Liver (tissue), 9 donors: Measurements from ENCODE around the gene GALNT8. TPM values are rescaled to one million over a fixed set of nuclear protein-coding genes. Genes with fewer than 3 reads are reported as not detected.

Experiments used
- DNase-seq: peaks from one replicate; pipeline ENCODE4 v3.0.0-alpha.2; 2017; ENCODE audit warnings: low spot score
- H3K27ac ChIP-seq, 2 donors: one replicate each; pipeline ENCODE4 v1.7.0; 2013; ENCODE audit warnings: inconsistent platforms in 2 of 2, low read length in 2 of 2, control low read depth in 1 of 2, low read depth in 1 of 2, mild to moderate bottlenecking in 1 of 2
- H3K27me3 ChIP-seq, 4 donors: one replicate each; pipeline versions ENCODE4 v1.6.1 to v1.7.0; 2013; ENCODE audit warnings: low read length in 3 of 4, inconsistent platforms in 1 of 4, mild to moderate bottlenecking in 1 of 4, moderate library complexity in 1 of 4; ENCODE audit not compliant: control insufficient read depth in 4 of 4, insufficient read depth in 4 of 4
- H3K36me3 ChIP-seq, 4 donors: one replicate each; pipeline versions ENCODE4 v1.6.1 to v1.7.0; 2013; ENCODE audit warnings: low read length in 3 of 4, mild to moderate bottlenecking in 3 of 4, low read depth in 1 of 4, moderate library complexity in 1 of 4; ENCODE audit not compliant: control insufficient read depth in 4 of 4, insufficient read depth in 3 of 4
- H3K4me1 ChIP-seq, 4 donors: one replicate each; pipeline versions ENCODE4 v1.6.1 to v1.7.0; 2013; ENCODE audit warnings: low read length in 3 of 4, mild to moderate bottlenecking in 3 of 4, moderate library complexity in 1 of 4; ENCODE audit not compliant: control insufficient read depth in 4 of 4, insufficient read depth in 4 of 4
- H3K4me3 ChIP-seq, 3 donors: one replicate each; pipeline versions ENCODE4 v1.6.1 to v1.7.0; 2013; ENCODE audit warnings: low read length in 3 of 3, control low read depth in 1 of 3, low read depth in 1 of 3, mild to moderate bottlenecking in 1 of 3
- H3K9ac ChIP-seq, 2 donors: one replicate each; pipeline ENCODE4 v1.7.0; 2013; ENCODE audit warnings: low read length in 2 of 2, mild to moderate bottlenecking in 2 of 2, moderate library complexity in 2 of 2, control low read depth in 1 of 2, low read depth in 1 of 2
- H3K9me3 ChIP-seq, 4 donors: one replicate each; pipeline versions ENCODE4 v1.6.1 to v1.7.0; 2013; ENCODE audit warnings: low read length in 3 of 4; ENCODE audit not compliant: control insufficient read depth in 4 of 4
- EGR1 ChIP-seq, 2 donors: IDR thresholded peaks; 2 replicates each; pipeline ENCODE4 v1.6.1; 2016 to 2018; ENCODE audit warnings: antibody characterized with exemption in 2 of 2, low read depth in 2 of 2
- FOXA1 ChIP-seq: IDR thresholded peaks from 2 replicates; pipeline ENCODE4 v1.6.1; 2016; ENCODE audit warnings: antibody characterized with exemption
- FOXA2 ChIP-seq: IDR thresholded peaks from 2 replicates; pipeline ENCODE4 v1.6.1; 2016; ENCODE audit warnings: antibody characterized with exemption
- HNF4A ChIP-seq, 2 donors: conservative IDR thresholded peaks; 2 replicates each; pipeline ENCODE4 v1.6.1; 2016; ENCODE audit warnings: antibody characterized with exemption in 2 of 2, mild to moderate bottlenecking in 2 of 2
- HNF4G ChIP-seq: IDR thresholded peaks from 2 replicates; pipeline ENCODE4 v1.6.1; 2016; ENCODE audit warnings: antibody characterized with exemption
- JUND ChIP-seq, 2 donors: IDR thresholded peaks; 2 replicates each; pipeline ENCODE4 v1.6.1; 2016; ENCODE audit warnings: antibody characterized with exemption in 2 of 2
- NR2F2 ChIP-seq: IDR thresholded peaks from 2 replicates; pipeline ENCODE4 v1.6.1; 2016; ENCODE audit warnings: antibody characterized with exemption
- RAD21 ChIP-seq, 2 donors: IDR thresholded peaks; 2 replicates each; pipeline ENCODE4 v1.6.1; 2016; ENCODE audit warnings: antibody characterized with exemption in 2 of 2, mild to moderate bottlenecking in 2 of 2
- RXRA ChIP-seq, 2 donors: IDR thresholded peaks; 2 replicates each; pipeline ENCODE4 v1.6.1; 2017 to 2018; ENCODE audit warnings: antibody characterized with exemption in 2 of 2, mild to moderate bottlenecking in 1 of 2
- SP1 ChIP-seq: IDR thresholded peaks from 2 replicates; pipeline ENCODE4 v1.6.1; 2018; ENCODE audit warnings: antibody characterized with exemption, mild to moderate bottlenecking
- TAF1 ChIP-seq: conservative IDR thresholded peaks from 2 replicates; pipeline ENCODE4 v1.6.1; 2016; ENCODE audit warnings: antibody characterized with exemption, mild to moderate bottlenecking
- YY1 ChIP-seq: IDR thresholded peaks from 2 replicates; pipeline ENCODE4 v1.6.1; 2016; ENCODE audit warnings: antibody characterized with exemption, mild to moderate bottlenecking
- WGBS: extraction: QIAGEN DNeasy Blood & Tissue Kit; methylation state at CpG from one replicate; pipeline ENCODE4 v1.1.7; 2013; 5-methylcytosine and 5-hydroxymethylcytosine counted together
- polyA plus RNA-seq, 2 donors: library from polyadenylated mRNA; stranded (reverse) in 1 of 2; unstranded in 1 of 2; fragments of 200-250 nt in 1 of 2; fragments of >200 nt in 1 of 2; fragmentation: Nextera tagmentation in 1 of 2; extraction: Ambion mirVana in 1 of 2; gene quantifications; one replicate each; pipeline versions ENCODE4 v1.2.1 to v1.2.3, GENCODE V29; 2013 to 2015
- total RNA-seq, 2 donors: library from RNA; depleted of rRNA; stranded (reverse); fragments of >200 nt; gene quantifications; one replicate each; pipeline ENCODE4 v1.2.3, GENCODE V29; 2014
- TF ChIP-seq, protein P1 (sequence below): fragments of 150-350 bp; IDR thresholded peaks from 2 replicates; pipeline ENCODE4 v1.5.1; 2017; ENCODE audit warnings: improper control_type of control experiment, low read depth, low read length; ENCODE audit not compliant: missing input control
- TF ChIP-seq, protein P2 (sequence below): IDR thresholded peaks from 2 replicates; pipeline ENCODE4 v1.6.1; 2016; ENCODE audit warnings: antibody characterized with exemption
- TF ChIP-seq, protein P3 (sequence below): IDR thresholded peaks from 2 replicates; pipeline ENCODE4 v1.6.1; 2016; ENCODE audit warnings: antibody characterized with exemption
- TF ChIP-seq, protein P4 (sequence below): IDR thresholded peaks from 2 replicates; pipeline ENCODE4 v1.6.1; 2016; ENCODE audit warnings: antibody characterized with exemption, mild to moderate bottlenecking
- TF ChIP-seq, protein P5 (sequence below): IDR thresholded peaks from 2 replicates; pipeline ENCODE4 v1.6.1; 2016; ENCODE audit warnings: antibody characterized with exemption
- donor health status: healthy.
- donor health status: healthy.
- donor health status: healthy.
- donor health status: healthy.
- donor health status: healthy.

The GALNT8 gene
- total and polyA plus RNA-seq, 4 donors, result 0.03 to 0.25 (median 0.19) TPM; not detected in 1

DNA sequence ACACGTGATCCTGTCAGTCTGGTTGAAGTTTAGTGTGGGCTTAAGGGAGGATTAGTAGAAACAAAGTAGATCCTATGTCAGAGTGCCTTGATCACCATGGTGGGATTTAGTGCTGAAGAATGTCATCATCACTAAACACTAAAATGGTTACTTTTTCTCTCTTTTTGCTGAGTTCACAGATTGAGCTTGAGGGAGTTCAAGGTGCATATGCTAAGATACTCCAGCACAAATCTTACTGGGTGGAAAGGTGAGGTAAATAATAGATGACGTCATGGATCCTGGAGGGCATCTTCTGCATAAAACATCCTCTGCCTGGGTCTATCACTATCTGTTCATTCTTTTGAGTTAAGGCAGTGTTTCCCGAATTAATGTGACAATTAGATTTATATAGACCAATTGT lies 4.9 kb downstream of the GALNT8 start:
- TF ChIP-seq, protein P1, sequence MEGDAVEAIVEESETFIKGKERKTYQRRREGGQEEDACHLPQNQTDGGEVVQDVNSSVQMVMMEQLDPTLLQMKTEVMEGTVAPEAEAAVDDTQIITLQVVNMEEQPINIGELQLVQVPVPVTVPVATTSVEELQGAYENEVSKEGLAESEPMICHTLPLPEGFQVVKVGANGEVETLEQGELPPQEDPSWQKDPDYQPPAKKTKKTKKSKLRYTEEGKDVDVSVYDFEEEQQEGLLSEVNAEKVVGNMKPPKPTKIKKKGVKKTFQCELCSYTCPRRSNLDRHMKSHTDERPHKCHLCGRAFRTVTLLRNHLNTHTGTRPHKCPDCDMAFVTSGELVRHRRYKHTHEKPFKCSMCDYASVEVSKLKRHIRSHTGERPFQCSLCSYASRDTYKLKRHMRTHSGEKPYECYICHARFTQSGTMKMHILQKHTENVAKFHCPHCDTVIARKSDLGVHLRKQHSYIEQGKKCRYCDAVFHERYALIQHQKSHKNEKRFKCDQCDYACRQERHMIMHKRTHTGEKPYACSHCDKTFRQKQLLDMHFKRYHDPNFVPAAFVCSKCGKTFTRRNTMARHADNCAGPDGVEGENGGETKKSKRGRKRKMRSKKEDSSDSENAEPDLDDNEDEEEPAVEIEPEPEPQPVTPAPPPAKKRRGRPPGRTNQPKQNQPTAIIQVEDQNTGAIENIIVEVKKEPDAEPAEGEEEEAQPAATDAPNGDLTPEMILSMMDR, result no peak
- no peak for TF ChIP-seq FOXA2
- TF ChIP-seq, protein P2, sequence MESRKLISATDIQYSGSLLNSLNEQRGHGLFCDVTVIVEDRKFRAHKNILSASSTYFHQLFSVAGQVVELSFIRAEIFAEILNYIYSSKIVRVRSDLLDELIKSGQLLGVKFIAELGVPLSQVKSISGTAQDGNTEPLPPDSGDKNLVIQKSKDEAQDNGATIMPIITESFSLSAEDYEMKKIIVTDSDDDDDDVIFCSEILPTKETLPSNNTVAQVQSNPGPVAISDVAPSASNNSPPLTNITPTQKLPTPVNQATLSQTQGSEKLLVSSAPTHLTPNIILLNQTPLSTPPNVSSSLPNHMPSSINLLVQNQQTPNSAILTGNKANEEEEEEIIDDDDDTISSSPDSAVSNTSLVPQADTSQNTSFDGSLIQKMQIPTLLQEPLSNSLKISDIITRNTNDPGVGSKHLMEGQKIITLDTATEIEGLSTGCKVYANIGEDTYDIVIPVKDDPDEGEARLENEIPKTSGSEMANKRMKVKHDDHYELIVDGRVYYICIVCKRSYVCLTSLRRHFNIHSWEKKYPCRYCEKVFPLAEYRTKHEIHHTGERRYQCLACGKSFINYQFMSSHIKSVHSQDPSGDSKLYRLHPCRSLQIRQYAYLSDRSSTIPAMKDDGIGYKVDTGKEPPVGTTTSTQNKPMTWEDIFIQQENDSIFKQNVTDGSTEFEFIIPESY, result no peak
- Histone ChIP-seq H3K9ac (no peak overlapping the region), H3K27ac (no peak overlapping the region), H3K27me3 (peaks cover 0 to 2% (median 0%) of the 10 kb centered on the region in 4 donors), H3K9me3 (no peaks in the 10 kb centered on the region), H3K4me1 (no peaks in the 10 kb centered on the region), H3K4me3 (no peak overlapping the region), H3K36me3 (no peaks in the 10 kb centered on the region)
- no peak for DNase-seq
- WGBS, result 88% methylated on average over 3 of the region's 3 CpGs

DNA sequence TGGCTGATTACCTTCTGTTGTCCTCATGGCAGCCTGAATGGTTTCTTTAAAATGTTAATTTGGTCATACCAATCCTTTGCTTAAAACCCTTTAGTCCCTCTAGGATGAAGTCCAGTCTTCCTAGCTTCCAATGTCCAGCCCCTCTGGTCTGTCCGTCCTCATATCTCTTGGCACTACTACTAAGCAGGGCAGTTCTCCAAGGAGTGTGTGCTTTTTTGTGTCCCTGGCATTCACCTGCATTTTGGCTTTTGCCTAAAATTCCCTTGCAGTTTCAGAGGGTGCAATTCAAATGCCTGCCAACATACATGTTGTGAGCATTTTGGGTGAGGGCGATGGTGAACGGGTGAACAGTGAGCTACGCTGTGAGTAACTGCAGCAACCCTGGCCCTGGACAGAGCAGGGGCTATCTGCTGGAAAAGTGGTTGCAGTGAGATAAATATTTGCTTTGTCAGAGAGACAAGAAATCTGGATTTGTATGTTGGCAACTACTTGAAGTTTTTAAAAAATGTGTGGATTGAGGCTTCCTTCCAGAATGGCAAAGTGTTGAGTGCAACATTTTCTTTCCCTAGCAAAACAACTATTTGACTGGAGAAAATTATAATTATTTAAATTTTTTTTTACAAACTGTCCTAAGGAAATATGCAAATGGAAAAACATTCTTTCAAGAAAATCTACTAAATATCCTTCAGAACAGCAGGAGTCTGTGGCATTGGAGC lies 14.6 kb downstream of the GALNT8 start:
- TF ChIP-seq RAD21 (IDR thresholded peaks at IDR 0.05), result peak in 1 of 2 donors; percentile 30
- TF ChIP-seq, protein P3, sequence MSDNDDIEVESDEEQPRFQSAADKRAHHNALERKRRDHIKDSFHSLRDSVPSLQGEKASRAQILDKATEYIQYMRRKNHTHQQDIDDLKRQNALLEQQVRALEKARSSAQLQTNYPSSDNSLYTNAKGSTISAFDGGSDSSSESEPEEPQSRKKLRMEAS, result no peak
- Histone ChIP-seq H3K9me3 (no peaks in the 10 kb centered on the region), H3K9ac (no peak overlapping the region), H3K36me3 (no peaks in the 10 kb centered on the region), H3K4me3 (no peak overlapping the region), H3K4me1 (peaks cover 0 to 8% (median 5%) of the 10 kb centered on the region in 4 donors), H3K27me3 (no peaks in the 10 kb centered on the region), H3K27ac (no peak overlapping the region)
- DNase-seq, result no peak
- 38% methylated on average over 4 of the region's 4 CpGs for WGBS

DNA sequence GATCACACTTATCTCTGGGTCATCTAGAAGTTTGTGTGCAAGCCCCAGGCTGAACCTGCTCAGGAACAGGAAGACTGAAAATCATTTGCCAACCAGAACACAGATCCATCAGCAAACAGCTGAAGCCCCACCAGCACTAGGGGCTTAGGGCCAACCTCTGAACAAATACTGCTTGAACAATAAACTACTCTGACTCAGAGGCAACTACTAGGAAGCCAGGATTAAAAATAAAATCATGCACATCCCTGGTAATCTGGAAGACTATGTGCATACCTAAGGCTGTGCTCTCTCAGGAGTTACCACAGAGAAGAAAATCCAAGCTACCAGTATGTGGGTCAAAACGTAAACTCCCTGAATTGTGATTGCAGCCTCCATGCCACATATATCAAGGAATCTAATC lies 15.9 kb downstream of the GALNT8 start:
- H3K9me3 ChIP-seq, result no peaks in the 10 kb centered on the region
- H3K9ac ChIP-seq, result no peak overlapping the region
- no peaks in the 10 kb centered on the region for H3K27me3 ChIP-seq
- H3K36me3 ChIP-seq, result no peaks in the 10 kb centered on the region
- WGBS, result 88% methylated on average over 1 of the region's 1 CpG
- H3K4me1 ChIP-seq, result peaks cover 0 to 8% (median 5%) of the 10 kb centered on the region in 4 donors
- H3K27ac ChIP-seq, result no peak overlapping the region
- no peak overlapping the region for H3K4me3 ChIP-seq
- no peak for DNase-seq
- TF ChIP-seq TAF1 (no peak), SP1 (no peak), JUND (IDR thresholded peaks at IDR 0.05) (no peak), HNF4A (conservative IDR thresholded peaks at IDR 0.05) (no peak), EGR1 (IDR thresholded peaks at IDR 0.05; ENCODE audit: low read depth in 2 of 2) (no peak), NR2F2 (no peak), YY1 (no peak), FOXA2 (no peak), RXRA (IDR thresholded peaks at IDR 0.05) (no peak), RAD21 (IDR thresholded peaks at IDR 0.05) (no peak), HNF4G (no peak), FOXA1 (no peak)
- TF ChIP-seq, protein P3, result no peak
- TF ChIP-seq, protein P4, sequence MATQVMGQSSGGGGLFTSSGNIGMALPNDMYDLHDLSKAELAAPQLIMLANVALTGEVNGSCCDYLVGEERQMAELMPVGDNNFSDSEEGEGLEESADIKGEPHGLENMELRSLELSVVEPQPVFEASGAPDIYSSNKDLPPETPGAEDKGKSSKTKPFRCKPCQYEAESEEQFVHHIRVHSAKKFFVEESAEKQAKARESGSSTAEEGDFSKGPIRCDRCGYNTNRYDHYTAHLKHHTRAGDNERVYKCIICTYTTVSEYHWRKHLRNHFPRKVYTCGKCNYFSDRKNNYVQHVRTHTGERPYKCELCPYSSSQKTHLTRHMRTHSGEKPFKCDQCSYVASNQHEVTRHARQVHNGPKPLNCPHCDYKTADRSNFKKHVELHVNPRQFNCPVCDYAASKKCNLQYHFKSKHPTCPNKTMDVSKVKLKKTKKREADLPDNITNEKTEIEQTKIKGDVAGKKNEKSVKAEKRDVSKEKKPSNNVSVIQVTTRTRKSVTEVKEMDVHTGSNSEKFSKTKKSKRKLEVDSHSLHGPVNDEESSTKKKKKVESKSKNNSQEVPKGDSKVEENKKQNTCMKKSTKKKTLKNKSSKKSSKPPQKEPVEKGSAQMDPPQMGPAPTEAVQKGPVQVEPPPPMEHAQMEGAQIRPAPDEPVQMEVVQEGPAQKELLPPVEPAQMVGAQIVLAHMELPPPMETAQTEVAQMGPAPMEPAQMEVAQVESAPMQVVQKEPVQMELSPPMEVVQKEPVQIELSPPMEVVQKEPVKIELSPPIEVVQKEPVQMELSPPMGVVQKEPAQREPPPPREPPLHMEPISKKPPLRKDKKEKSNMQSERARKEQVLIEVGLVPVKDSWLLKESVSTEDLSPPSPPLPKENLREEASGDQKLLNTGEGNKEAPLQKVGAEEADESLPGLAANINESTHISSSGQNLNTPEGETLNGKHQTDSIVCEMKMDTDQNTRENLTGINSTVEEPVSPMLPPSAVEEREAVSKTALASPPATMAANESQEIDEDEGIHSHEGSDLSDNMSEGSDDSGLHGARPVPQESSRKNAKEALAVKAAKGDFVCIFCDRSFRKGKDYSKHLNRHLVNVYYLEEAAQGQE, result no peak
- TF ChIP-seq, protein P1, result no peak
- TF ChIP-seq, protein P5, sequence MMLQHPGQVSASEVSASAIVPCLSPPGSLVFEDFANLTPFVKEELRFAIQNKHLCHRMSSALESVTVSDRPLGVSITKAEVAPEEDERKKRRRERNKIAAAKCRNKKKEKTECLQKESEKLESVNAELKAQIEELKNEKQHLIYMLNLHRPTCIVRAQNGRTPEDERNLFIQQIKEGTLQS, result no peak
